Gastroesophageal sphincter (tissue), 4 donors: ENCODE data around the gene NUP107. TPM values are rescaled to one million over a fixed set of nuclear protein-coding genes. Genes with fewer than 3 reads are reported as not detected.

Source experiments
- ATAC-seq: fragments of 150-250 bp; one replicate; pipeline ENCODE4 v1.9.1; 2016; ENCODE audit warnings: mild to moderate bottlenecking, moderate library complexity
- H3K27ac ChIP-seq, 4 donors: fragments of 200-600 bp; sonication (generic) in 3 of 4; 1 replicate in 3 of 4; 2 replicates in 1 of 4; pipeline ENCODE4 v1.5.1; 2016 to 2019
- H3K27me3 ChIP-seq: fragments of 200-600 bp; sonication (generic); one replicate; pipeline ENCODE4 v1.5.1; 2019
- H3K36me3 ChIP-seq, 2 donors: fragments of 200-600 bp; sonication (generic); one replicate each; pipeline ENCODE4 v1.5.1; 2019; ENCODE audit warnings: control low read depth in 1 of 2
- H3K4me1 ChIP-seq, 3 donors: fragments of 200-600 bp; sonication (generic); 1 replicate in 2 of 3; 2 replicates in 1 of 3; pipeline ENCODE4 v1.5.1; 2016 to 2019; ENCODE audit warnings: control low read depth in 2 of 3
- H3K4me3 ChIP-seq, 2 donors: fragments of 200-600 bp; sonication (generic); one replicate each; pipeline ENCODE4 v1.5.1; 2019; ENCODE audit warnings: mild to moderate bottlenecking in 1 of 2, moderate library complexity in 1 of 2
- H3K9me3 ChIP-seq, 3 donors: fragments of 200-600 bp; sonication (generic); one replicate each; pipeline ENCODE4 v1.5.1; 2017 to 2019; ENCODE audit warnings: control low read depth in 2 of 3
- CTCF ChIP-seq, 4 experiments: fragments of 200-600 bp in 2 of 4; fragments of 450-650 bp in 2 of 4; sonication (generic) in 1 of 4; IDR thresholded peaks; one replicate each; pipeline ENCODE4 v1.5.1; 2017 to 2019; ENCODE audit warnings: antibody characterized with exemption in 4 of 4, mild to moderate bottlenecking in 2 of 4, moderate library complexity in 2 of 4
- EP300 ChIP-seq: sonication (generic); formaldehyde crosslinking; IDR thresholded peaks from one replicate; pipeline ENCODE4 v1.6.1; 2017; ENCODE audit warnings: antibody characterized with exemption, mild to moderate bottlenecking
- POLR2A ChIP-seq, 2 donors: fragments of 450-650 bp; IDR thresholded peaks; one replicate each; pipeline ENCODE4 v1.6.1; 2017; ENCODE audit warnings: antibody characterized with exemption in 2 of 2, mild to moderate bottlenecking in 2 of 2, moderate library complexity in 1 of 2
- POLR2AphosphoS5 ChIP-seq: sonication (generic); formaldehyde crosslinking; IDR thresholded peaks from one replicate; pipeline ENCODE4 v1.6.1; 2017; ENCODE audit warnings: antibody characterized with exemption
- WGBS, 2 donors: methylation state at CpG; one replicate each; pipeline ENCODE4 v1.1.5; 2018; ENCODE audit warnings: low coverage in 1 of 2; 5-methylcytosine and 5-hydroxymethylcytosine counted together
- total RNA-seq, 4 donors: library from RNA; depleted of rRNA; stranded (reverse); fragments of >200 nt; gene quantifications; one replicate each; pipeline ENCODE4 v1.1.0, GENCODE V29; 2016

The NUP107 gene
- total RNA-seq, 4 donors from 2014 or later, result 28.4 to 46.7 (median 29.5) TPM

GRCh38 chr12:68727776-68728175, 41.0 kb downstream of the NUP107 start:
- 89 to 95% methylated on average over 5 to 7 of the region's 7 CpGs for WGBS, 2 donors
- Histone ChIP-seq H3K4me1 (no peaks in the 10 kb centered on the region), H3K27ac (no peak overlapping the region), H3K9me3 (no peaks in the 10 kb centered on the region), H3K4me3 (no peak overlapping the region), H3K27me3 (no peaks in the 10 kb centered on the region), H3K36me3 (peaks cover 0 to 94% of the 10 kb centered on the region in 2 donors)
- no peak for ATAC-seq
- TF ChIP-seq POLR2A (IDR thresholded peaks at IDR 0.05), result no peak

GRCh38 chr12:68733661-68734071, 46.9 kb downstream of the NUP107 start:
- TF ChIP-seq POLR2AphosphoS5 (no peak), CTCF (IDR thresholded peaks at IDR 0.05) (no peak), EP300 (no peak), POLR2A (IDR thresholded peaks at IDR 0.05) (no peak)
- no peak overlapping the region for H3K27ac ChIP-seq
- H3K36me3 ChIP-seq, result peaks cover 6 to 93% of the 10 kb centered on the region in 2 donors
- no peaks in the 10 kb centered on the region for H3K9me3 ChIP-seq
- no peaks in the 10 kb centered on the region for H3K27me3 ChIP-seq
- WGBS, 2 donors, result 83 to 93% methylated on average over 4 of the region's 4 CpGs
- H3K4me1 ChIP-seq, result no peaks in the 10 kb centered on the region
- no peak for ATAC-seq
- H3K4me3 ChIP-seq, result no peak overlapping the region

- no peak overlapping the region for H3K27ac ChIP-seq
- H3K27me3 ChIP-seq, result no peaks in the 10 kb centered on the region
- no peak for ATAC-seq
- no peaks in the 10 kb centered on the region for H3K4me1 ChIP-seq
- WGBS, 2 donors, result 65 to 95% methylated on average over 4 to 6 of the region's 6 CpGs
- H3K9me3 ChIP-seq, result no peaks in the 10 kb centered on the region
- TF ChIP-seq EP300, result no peak
- no peak for TF ChIP-seq POLR2AphosphoS5
- TF ChIP-seq POLR2A (IDR thresholded peaks at IDR 0.05), result no peak
- no peak for TF ChIP-seq CTCF (IDR thresholded peaks at IDR 0.05)
- peaks cover 6 to 80% of the 10 kb centered on the region in 2 donors for H3K36me3 ChIP-seq
- H3K4me3 ChIP-seq, result no peak overlapping the region
Observed at GRCh38 chr12:68739891-68740290, 53.1 kb downstream of the NUP107 start.

- H3K27ac ChIP-seq, result no peak overlapping the region
- H3K27me3 ChIP-seq, result no peaks in the 10 kb centered on the region
- ATAC-seq, result no peak
- H3K4me3 ChIP-seq, result no peak overlapping the region
- H3K9me3 ChIP-seq, result no peaks in the 10 kb centered on the region
- peaks cover 0 to 47% of the 10 kb centered on the region in 2 donors for H3K36me3 ChIP-seq
- H3K4me1 ChIP-seq, result peaks cover 0 to 25% (median 3%) of the 10 kb centered on the region in 3 donors
- WGBS, 2 donors, result 90% methylated on average over 2 of the region's 2 CpGs; no CpG with 5 or more reads in 1 of the 2 donors
- TF ChIP-seq CTCF (IDR thresholded peaks at IDR 0.05) (no peak), POLR2AphosphoS5 (no peak), POLR2A (IDR thresholded peaks at IDR 0.05) (no peak), EP300 (no peak)
Observed at GRCh38 chr12:68743356-68743755, 56.6 kb downstream of the NUP107 start.

- peaks cover 0 to 39% (median 3%) of the 10 kb centered on the region in 3 donors for H3K4me1 ChIP-seq
- peak overlapping the region; percentile 56 to 76 for H3K4me3 ChIP-seq
- no peaks in the 10 kb centered on the region for H3K9me3 ChIP-seq
- TF ChIP-seq POLR2AphosphoS5 (no peak), POLR2A (IDR thresholded peaks at IDR 0.05) (no peak), CTCF (IDR thresholded peaks at IDR 0.05) (no peak), EP300 (no peak)
- WGBS, 2 donors, result 32 to 45% methylated on average over 7 to 9 of the region's 9 CpGs
- H3K27me3 ChIP-seq, result no peaks in the 10 kb centered on the region
- peak; percentile 4 for ATAC-seq
- H3K27ac ChIP-seq, result peak overlapping the region; percentile 63 to 88 (median 81)
- H3K36me3 ChIP-seq, result peaks cover 0 to 35% of the 10 kb centered on the region in 2 donors
Observed at GRCh38 chr12:68745376-68745903, 58.7 kb downstream of the NUP107 start.
